GM23248 (cell line): Measurements from ENCODE around the gene FUBP3. TPM values are rescaled to one million over a fixed set of nuclear protein-coding genes. Genes with fewer than 3 reads are reported as not detected.

ENCODE experiments used
- DNase-seq: peaks from one replicate; pipeline ENCODE4 v3.0.0-alpha.2; 2015
- H2AFZ ChIP-seq: fragments of 200-600 bp; sonication (generic); 2 replicates; pipeline ENCODE4 v1.6.1; 2016; ENCODE audit warnings: antibody characterized with exemption
- H3F3A ChIP-seq: fragments of 200-600 bp; sonication (generic); 2 replicates; pipeline ENCODE4 v1.6.1; 2016; ENCODE audit warnings: mild to moderate bottlenecking, antibody characterized with exemption, mixed run types; ENCODE audit not compliant: insufficient read depth
- H3K27ac ChIP-seq: fragments of 200-600 bp; sonication (generic); 2 replicates; pipeline ENCODE4 v1.5.1; 2016; ENCODE audit warnings: mild to moderate bottlenecking
- H3K27me3 ChIP-seq: fragments of 200-600 bp; sonication (generic); replicated peaks from 2 replicates; pipeline ENCODE4 v1.6.1; 2016; ENCODE audit warnings: mild to moderate bottlenecking; ENCODE audit not compliant: insufficient read depth
- H3K36me3 ChIP-seq: fragments of 200-600 bp; sonication (generic); 2 replicates; pipeline ENCODE4 v1.6.1; 2016; ENCODE audit warnings: low read depth, mild to moderate bottlenecking
- H3K4me1 ChIP-seq: fragments of 200-600 bp; sonication (generic); 2 replicates; pipeline ENCODE4 v1.6.1; 2016; ENCODE audit warnings: mild to moderate bottlenecking; ENCODE audit not compliant: insufficient read depth
- H3K4me2 ChIP-seq: fragments of 200-600 bp; sonication (generic); one replicate; pipeline ENCODE4 v1.6.1; 2016; ENCODE audit warnings: mild to moderate bottlenecking; ENCODE audit not compliant: unreplicated experiment
- H3K4me3 ChIP-seq: fragments of 200-600 bp; sonication (generic); 2 replicates; pipeline ENCODE4 v1.5.1; 2016; ENCODE audit warnings: mild to moderate bottlenecking
- H3K79me2 ChIP-seq: fragments of 200-600 bp; sonication (generic); 2 replicates; pipeline ENCODE4 v1.6.1; 2016; ENCODE audit warnings: mild to moderate bottlenecking; ENCODE audit not compliant: insufficient read depth
- H3K9ac ChIP-seq: fragments of 200-600 bp; sonication (generic); 2 replicates; pipeline ENCODE4 v1.6.1; 2016; ENCODE audit warnings: mild to moderate bottlenecking
- H3K9me2 ChIP-seq: fragments of 200-600 bp; sonication (generic); 2 replicates; pipeline ENCODE4 v1.6.1; 2016; ENCODE audit warnings: mixed run types, mild to moderate bottlenecking, moderate library complexity; ENCODE audit not compliant: insufficient read depth
- H3K9me3 ChIP-seq: fragments of 200-600 bp; sonication (generic); one replicate; pipeline ENCODE4 v1.6.1; 2017; ENCODE audit warnings: low read depth
- H4K20me1 ChIP-seq: fragments of 200-600 bp; sonication (generic); 2 replicates; pipeline ENCODE4 v1.6.0; 2016; ENCODE audit not compliant: insufficient read depth
- EZH2 ChIP-seq: fragments of 200-600 bp; sonication (generic); IDR thresholded peaks from 2 replicates; pipeline ENCODE4 v1.6.1; 2018; ENCODE audit warnings: antibody characterized with exemption, mild to moderate bottlenecking; ENCODE audit not compliant: insufficient read depth, poor library complexity, severe bottlenecking
- EZH2phosphoT487 ChIP-seq: fragments of 200-600 bp; sonication (generic); IDR thresholded peaks from 2 replicates; pipeline ENCODE4 v1.6.1; 2018; ENCODE audit warnings: antibody characterized with exemption, moderate library complexity, mild to moderate bottlenecking, low read depth; ENCODE audit not compliant: insufficient read depth
- WGBS, 2 experiments: methylation state at CpG; one replicate each; pipeline ENCODE4 v1.1.6; 2015 to 2017; ENCODE audit warnings: low lambda C conversion rate in 2 of 2, low coverage in 1 of 2; ENCODE audit errors: missing lambda C conversion rate in 2 of 2; 5-methylcytosine and 5-hydroxymethylcytosine counted together
- in situ Hi-C: fragments of 300-500 bp; cut with MboI; formaldehyde crosslinking; loops from 2 replicates; pipeline ENCODE4 v1.15.0; 2020
- polyA plus RNA-seq: library from polyadenylated mRNA; unstranded; fragments of >200 nt; fragmentation: Nextera tagmentation; extraction: Ambion mirVana; gene quantifications from 2 replicates; pipeline ENCODE4 v1.2.1, GENCODE V29; 2016
- total RNA-seq: library from RNA; depleted of rRNA; stranded (reverse); fragments of >200 nt; shearing (Covaris generic); gene quantifications from 2 replicates; pipeline ENCODE4 v1.2.3, GENCODE V29; 2014

Gene FUBP3
- total and polyA plus RNA-seq, 2 experiments from 2014 or later: 53.5 to 55.8 TPM

DNA sequence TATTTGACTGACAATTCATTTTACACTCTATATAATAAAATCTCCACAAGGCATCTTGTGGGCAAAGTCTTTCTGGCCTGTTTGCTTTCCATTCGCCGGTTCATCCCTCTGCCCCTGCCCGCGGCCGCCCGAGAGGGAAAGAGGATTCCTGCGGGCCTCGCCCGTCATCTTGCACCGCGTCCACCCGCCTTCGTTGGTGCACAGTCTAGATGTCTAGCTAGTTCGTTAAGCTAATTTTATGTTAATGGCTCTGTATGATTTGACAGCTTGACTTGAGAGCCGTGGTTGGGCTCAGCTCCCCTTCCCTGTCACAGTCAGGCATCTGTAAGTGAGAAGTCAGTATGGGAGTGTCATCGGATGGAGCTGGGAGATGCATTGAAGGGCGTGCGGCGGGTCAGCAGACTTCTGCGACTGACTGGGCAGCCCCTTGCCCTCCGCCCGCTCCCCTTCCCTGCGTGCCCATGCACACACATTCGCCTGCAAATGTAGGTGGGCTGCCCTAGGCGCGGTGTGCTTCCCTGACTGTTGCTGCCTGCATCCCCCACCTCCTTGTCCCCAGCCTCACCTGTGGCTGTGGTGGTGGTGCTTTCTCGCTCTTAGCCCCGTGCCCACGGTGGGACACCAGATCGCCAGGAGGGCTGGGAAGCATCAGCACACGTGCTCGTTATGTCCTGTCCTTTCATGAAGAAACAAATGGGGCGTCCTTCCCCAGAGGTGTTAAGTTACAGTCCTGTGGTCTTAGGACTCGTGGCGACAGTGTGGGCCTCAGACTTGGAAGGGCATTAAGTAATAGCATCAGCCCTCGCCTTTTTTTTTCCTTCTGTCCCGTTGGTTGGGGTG, 59.1 kb downstream of the FUBP3 start:
- in situ Hi-C loops: no loop called here
- 85 to 87% methylated on average over 32 to 37 of the region's 37 CpGs for WGBS, 2 experiments
- H3K4me1 ChIP-seq: no peaks in the 10 kb centered on the region
- H3F3A ChIP-seq: no peaks in the 10 kb centered on the region
- no peaks in the 10 kb centered on the region for H3K27me3 ChIP-seq
- H3K9me3 ChIP-seq: no peaks in the 10 kb centered on the region
- TF ChIP-seq EZH2 (no peak), EZH2phosphoT487 (no peak)
- no peaks in the 10 kb centered on the region for H4K20me1 ChIP-seq
- H3K4me3 ChIP-seq: no peak overlapping the region
- no peak overlapping the region for H3K9ac ChIP-seq
- peaks cover 8% of the 10 kb centered on the region for H3K36me3 ChIP-seq
- no peaks in the 10 kb centered on the region for H3K9me2 ChIP-seq
- no peaks in the 10 kb centered on the region for H3K79me2 ChIP-seq
- no peak overlapping the region for H3K27ac ChIP-seq
- no peak overlapping the region for H3K4me2 ChIP-seq
- DNase-seq: no peak
- H2AFZ ChIP-seq: no peak overlapping the region

DNA sequence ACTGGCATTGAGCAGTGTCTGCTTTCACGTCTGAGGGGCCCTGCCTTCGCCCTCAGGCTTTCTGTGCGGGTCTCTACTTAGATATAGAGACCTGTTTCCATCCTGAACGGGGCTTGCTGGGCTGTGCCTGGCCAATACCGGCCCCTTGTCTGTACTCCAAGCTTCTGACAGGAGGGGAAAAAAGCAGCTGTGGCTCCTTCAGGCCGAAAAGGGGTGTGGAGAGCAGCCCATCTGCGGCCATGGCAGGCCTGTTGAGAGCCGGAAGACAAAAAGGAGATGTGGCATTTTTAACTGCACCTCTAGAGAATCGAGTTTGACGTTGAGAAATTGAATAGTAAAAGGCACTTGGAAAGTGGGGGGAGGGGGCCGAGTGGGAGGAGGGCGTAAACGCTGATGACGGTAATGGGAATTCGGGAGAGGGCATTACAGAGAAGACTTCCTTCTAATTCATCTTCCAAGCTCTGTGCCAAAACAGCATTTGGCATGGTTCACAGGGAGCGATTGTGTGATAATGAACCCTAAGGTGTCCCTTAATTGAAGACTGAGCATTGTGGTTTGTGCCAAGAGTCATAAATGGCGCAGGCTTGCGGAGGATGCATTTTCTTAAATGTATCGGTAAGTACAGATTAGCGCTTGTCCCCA, 59.9 kb downstream of the FUBP3 start:
- in situ Hi-C loops: no loop called here

DNA sequence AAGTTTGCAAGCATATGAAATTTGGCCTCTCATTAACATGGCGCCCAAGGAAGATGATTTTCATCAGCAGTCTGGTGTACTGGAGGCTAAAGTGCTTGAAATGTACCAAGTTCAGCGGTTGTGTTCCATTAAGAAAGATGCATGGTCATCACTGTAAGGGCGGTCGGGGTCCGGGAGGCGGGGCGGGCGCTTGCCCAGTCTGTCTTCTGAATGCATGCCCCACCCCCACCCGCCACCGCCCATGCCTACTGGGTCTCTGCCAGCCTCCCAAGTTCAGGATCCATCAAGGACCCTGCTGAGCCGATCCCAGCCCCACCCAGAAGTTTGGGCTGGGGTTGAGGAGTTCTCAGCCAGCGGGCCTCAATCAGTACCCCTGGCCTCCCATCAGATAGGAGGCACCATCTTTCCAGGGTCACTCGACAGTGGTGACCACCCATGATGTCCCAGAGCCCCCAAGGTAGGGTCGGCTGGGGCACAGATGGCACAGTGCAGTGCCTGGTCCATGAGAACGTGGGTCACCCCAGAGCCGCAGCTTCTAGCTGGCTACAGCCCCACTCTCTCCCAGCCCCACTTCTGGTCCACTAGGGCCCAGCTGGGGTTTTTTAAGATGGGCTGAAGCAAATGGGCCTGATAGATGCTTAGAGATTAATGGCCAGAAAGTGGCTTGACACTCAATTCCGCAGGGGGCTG, 60.6 kb downstream of the FUBP3 start:
- Histone ChIP-seq H3K27me3 (no peaks in the 10 kb centered on the region), H4K20me1 (no peaks in the 10 kb centered on the region), H3K79me2 (no peaks in the 10 kb centered on the region), H3K9me3 (no peaks in the 10 kb centered on the region), H3F3A (no peaks in the 10 kb centered on the region), H3K4me1 (no peaks in the 10 kb centered on the region), H2AFZ (no peak overlapping the region), H3K4me2 (no peak overlapping the region), H3K36me3 (peaks cover 8% of the 10 kb centered on the region), H3K9me2 (no peaks in the 10 kb centered on the region), H3K4me3 (no peak overlapping the region), H3K9ac (no peak overlapping the region), H3K27ac (no peak overlapping the region)
- 93% methylated on average over 14 to 17 of the region's 17 CpGs for WGBS, 2 experiments
- DNase-seq: no peak
- in situ Hi-C loops: no loop called here
- no peak for TF ChIP-seq EZH2
- TF ChIP-seq EZH2phosphoT487: no peak

More for the DNA sequence above, 59.9 kb downstream of the FUBP3 start:
- Histone ChIP-seq H3K27me3 (no peaks in the 10 kb centered on the region), H2AFZ (no peak overlapping the region), H3K9ac (no peak overlapping the region), H3K9me3 (no peaks in the 10 kb centered on the region), H3K36me3 (peaks cover 8% of the 10 kb centered on the region), H3K27ac (no peak overlapping the region), H3K4me1 (no peaks in the 10 kb centered on the region), H3K4me2 (no peak overlapping the region), H3K79me2 (no peaks in the 10 kb centered on the region), H3F3A (no peaks in the 10 kb centered on the region), H3K9me2 (no peaks in the 10 kb centered on the region), H4K20me1 (no peaks in the 10 kb centered on the region), H3K4me3 (no peak overlapping the region)
- TF ChIP-seq EZH2phosphoT487 (no peak), EZH2 (no peak)
- 67 to 68% methylated on average over 20 of the region's 20 CpGs for WGBS, 2 experiments
- DNase-seq: no peak

DNA sequence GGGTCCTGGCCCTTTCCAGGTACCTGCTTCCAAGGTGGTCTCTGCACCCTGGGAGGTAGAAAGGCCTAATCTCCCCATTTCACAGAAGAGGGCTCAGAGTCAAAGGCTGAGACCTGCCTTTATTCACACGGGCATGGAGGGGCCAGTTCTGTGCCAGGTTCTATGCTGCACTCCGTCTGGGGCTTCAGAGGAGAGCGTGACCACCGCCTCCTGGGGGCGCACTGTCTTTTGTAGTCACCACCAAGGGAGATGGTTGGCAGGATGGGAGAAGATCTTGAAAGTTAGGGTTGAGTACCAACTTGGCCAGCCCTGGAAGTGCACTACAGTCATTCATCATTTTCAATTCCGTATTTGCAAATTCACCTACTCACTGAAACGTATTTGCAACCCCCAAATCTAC, 61.3 kb downstream of the FUBP3 start:
- WGBS, 2 experiments: 65 to 70% methylated on average over 7 of the region's 7 CpGs
- in situ Hi-C loops: no loop called here
- no peak overlapping the region for H3K4me2 ChIP-seq
- no peaks in the 10 kb centered on the region for H3K9me3 ChIP-seq
- no peaks in the 10 kb centered on the region for H3K79me2 ChIP-seq
- no peak for DNase-seq
- no peaks in the 10 kb centered on the region for H4K20me1 ChIP-seq
- no peak overlapping the region for H3K27ac ChIP-seq
- peaks cover 8% of the 10 kb centered on the region for H3K36me3 ChIP-seq
- no peak overlapping the region for H3K9ac ChIP-seq
- no peaks in the 10 kb centered on the region for H3F3A ChIP-seq
- no peak for TF ChIP-seq EZH2
- TF ChIP-seq EZH2phosphoT487: no peak
- no peaks in the 10 kb centered on the region for H3K4me1 ChIP-seq
- H3K4me3 ChIP-seq: no peak overlapping the region
- no peaks in the 10 kb centered on the region for H3K9me2 ChIP-seq
- no peak overlapping the region for H2AFZ ChIP-seq
- H3K27me3 ChIP-seq: no peaks in the 10 kb centered on the region
